IPS-18c (cell line): ENCODE data around the gene ZBTB5.

Experiments
- H3K4me3 ChIP-seq: 2 replicates; pipeline ENCODE4 v1.7.0; 2013; ENCODE audit warnings: low read depth, mild to moderate bottlenecking, low read length, moderate library complexity; ENCODE audit not compliant: insufficient read depth
- H3K9me3 ChIP-seq: one replicate; pipeline ENCODE4 v1.6.1; 2013; ENCODE audit warnings: mild to moderate bottlenecking, low read length, moderate library complexity; ENCODE audit not compliant: control insufficient read depth, insufficient read depth

ZBTB5 gene

GRCh38 chr9:37420271-37421215, 44.7 kb downstream of the ZBTB5 start:
- Histone ChIP-seq H3K4me3 (no peak overlapping the region), H3K9me3 (no peaks in the 10 kb centered on the region)

- Histone ChIP-seq H3K4me3 (no peak overlapping the region), H3K9me3 (no peaks in the 10 kb centered on the region)
These were observed 46.0 kb downstream of the ZBTB5 start for GRCh38 chr9:37419204-37419603.

DNA sequence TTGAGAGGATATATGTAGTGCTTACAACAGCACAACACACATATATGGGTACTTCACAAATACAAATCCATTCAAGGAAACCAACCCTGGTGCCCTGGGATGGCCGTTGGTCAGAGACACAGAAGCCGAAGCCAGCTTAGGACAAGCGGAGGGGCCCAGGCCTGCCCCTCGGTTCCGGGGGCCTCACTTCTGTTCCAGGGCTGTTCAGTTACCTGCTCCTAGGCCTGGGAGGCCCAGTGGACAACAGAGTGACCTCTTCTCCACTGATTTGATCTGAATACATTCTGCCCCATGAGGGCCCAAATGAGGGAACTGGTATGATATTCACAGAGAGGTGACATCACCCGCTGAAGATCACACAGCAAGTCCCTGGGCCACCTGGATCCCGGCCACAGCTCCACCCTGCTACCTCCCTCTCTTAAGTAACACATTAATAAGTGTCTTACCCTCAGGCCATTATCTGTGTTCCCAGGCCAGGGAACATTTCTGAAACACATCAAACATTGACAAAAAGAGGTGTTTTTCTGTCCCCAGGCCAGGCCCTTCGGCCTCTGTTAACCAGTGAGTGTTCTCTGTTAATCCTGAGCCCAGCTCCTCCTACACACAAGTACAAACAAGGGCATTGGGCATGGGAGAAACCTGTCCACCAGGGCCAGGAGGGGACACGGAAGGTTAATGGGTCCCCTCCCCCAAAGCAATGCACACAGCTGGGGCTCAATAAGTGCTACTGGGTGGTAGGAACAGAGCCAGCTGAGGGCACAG, 47.2 kb downstream of the ZBTB5 start:
- Histone ChIP-seq H3K9me3 (no peaks in the 10 kb centered on the region), H3K4me3 (no peak overlapping the region)

- no peaks in the 10 kb centered on the region for H3K9me3 ChIP-seq
- H3K4me3 ChIP-seq = no peak overlapping the region
These were observed 47.9 kb downstream of the ZBTB5 start for GRCh38 chr9:37417252-37417803.

GRCh38 chr9:37415011-37415719, 50.1 kb downstream of the ZBTB5 start:
- Histone ChIP-seq H3K9me3 (no peaks in the 10 kb centered on the region), H3K4me3 (no peak overlapping the region)

DNA sequence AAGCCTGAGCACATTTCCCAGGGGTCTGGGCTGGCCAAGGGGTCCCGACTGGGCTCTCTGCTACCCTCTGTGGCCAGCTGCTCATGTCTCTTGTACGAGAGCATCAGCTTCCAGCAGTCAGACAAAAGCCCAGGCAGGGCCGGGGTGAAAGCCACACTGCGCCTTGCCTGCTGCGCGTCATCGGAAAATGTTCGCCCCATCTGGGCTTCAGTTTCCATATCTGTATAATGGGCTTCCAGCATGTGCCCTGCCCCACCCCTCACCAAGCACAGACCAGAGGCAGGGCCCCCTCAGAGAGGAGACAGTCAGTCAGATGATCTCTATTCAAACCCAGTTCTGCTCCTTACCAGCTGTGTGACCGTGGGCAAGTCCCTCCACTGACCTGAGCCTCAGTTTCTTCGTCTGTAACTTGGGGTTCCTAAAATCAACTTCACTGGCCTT, 50.7 kb downstream of the ZBTB5 start:
- Histone ChIP-seq H3K9me3 (no peaks in the 10 kb centered on the region), H3K4me3 (no peak overlapping the region)

DNA sequence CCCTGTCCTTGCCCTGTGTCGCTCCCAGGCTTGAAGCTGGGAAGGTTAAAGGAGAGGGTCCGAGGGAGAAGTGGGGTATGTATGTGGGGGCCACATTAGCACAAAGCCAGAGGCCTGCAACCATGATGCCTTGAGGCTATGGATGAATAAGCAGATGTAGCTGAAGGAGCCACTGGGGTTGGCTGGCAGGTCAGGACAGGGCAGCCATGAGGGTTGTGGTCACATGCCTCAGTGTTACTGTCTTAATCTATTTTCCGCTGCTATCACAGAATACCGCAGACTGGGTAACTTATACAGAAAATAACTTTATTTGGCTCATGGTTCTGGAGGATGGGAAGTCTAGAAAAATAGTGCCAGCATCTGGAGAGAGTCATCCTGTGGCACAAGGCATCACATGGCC, 51.9 kb downstream of the ZBTB5 start:
- H3K4me3 ChIP-seq = no peak overlapping the region
- H3K9me3 ChIP-seq = no peaks in the 10 kb centered on the region

DNA sequence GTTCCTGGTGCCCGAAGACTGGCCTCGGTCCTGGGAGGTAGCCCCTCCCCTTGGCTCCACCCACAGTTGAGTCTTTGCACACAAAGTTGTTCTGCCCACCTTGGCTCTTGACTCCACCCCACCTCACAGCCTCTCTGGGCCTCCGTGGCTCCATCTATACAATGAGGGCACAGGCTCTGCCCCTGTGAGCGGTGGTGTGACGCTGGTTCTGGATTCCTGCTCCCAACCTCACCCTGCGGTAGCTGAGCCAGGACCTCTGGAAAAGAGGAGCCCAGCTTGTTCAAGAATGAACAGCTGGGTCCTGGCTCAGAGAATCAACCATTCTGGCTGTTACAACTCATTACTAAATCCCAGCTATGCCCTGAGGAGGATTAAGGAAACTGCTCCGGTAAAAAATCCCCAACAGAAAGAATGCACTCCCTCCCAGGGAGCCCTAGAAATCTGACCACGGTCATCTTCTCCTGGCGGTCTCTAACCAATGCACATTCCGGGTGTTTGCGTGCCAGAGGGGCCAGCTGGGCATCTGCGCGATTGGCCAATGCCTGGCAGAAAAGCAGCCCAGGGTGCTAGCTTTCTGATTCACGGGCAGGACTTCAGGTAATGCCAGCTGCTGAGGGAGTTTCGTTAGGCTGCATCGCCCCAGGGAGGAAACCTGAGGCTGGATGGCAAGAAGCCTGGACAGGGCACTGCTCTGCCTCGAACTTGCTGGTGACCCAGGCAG, 52.7 kb downstream of the ZBTB5 start:
- Histone ChIP-seq H3K9me3 (no peaks in the 10 kb centered on the region), H3K4me3 (no peak overlapping the region)

DNA sequence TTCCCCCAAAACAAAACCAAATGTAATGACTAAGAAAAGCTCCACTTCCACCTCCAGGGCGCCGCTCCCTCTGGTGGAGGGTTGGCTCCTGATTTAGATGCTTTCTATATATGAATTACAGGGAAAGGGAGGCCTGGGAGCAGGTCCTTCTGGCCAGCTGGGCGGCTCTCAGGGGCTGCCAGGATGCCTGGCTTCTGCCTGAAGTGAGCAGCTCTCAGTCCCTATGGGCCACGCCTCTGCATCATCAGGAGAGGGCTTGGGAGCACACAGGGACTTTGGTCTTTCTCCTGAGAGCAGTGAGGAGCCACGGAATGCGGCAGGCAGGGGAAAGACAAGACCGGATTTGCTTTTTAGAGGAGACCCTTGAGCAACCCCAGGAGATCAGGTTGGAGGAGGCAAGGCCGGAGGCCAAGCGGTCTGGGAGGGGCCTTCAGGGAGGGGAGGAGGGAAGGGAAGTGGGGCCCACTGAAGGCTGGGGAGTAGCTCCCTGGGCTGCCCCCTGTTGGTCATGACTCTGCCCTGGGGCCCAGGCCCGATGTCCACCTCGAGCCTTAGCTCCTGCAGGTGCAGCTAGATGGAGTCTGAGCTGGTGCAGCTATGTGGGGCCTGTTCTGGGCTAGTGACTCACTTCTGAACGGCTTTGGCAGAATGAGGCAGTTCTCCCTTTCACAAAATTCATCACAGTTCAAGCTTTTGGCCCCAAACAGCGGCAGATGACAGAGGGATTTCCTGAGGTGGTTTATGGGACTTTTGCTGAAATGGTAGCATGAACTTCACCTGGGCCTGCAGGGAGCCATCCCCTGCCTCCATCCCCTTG, 54.1 kb downstream of the ZBTB5 start:
- H3K9me3 ChIP-seq = no peaks in the 10 kb centered on the region
- H3K4me3 ChIP-seq = no peak overlapping the region

DNA sequence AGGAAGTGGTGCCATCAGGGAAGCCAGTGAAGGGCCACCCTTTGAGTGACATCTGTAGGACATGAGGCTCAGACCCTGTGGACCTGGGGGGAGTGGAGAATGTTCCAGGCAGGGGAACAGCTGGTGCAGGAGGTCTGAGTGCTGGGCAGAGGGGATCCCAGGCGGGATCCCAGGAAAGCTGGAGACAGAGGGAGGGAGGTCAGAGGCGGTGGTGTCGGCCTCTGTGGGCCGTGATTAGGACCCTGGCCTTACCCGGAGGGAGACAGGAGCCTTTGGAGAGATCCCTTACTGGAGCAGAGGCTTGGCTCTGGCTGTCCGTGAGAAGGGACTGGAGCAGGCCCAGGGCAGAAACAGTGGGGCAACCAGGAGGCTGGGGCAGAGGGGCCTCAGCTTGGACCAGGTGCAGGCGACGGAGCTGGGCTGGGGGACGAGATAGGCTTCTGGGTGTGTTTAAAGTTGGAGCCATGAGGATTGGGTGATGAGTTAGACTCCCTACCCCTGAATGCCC, 54.8 kb downstream of the ZBTB5 start:
- no peaks in the 10 kb centered on the region for H3K9me3 ChIP-seq
- H3K4me3 ChIP-seq = no peak overlapping the region

- no peaks in the 10 kb centered on the region for H3K9me3 ChIP-seq
- H3K4me3 ChIP-seq = no peak overlapping the region
These were observed 56.1 kb downstream of the ZBTB5 start for GRCh38 chr9:37408933-37409710.

DNA sequence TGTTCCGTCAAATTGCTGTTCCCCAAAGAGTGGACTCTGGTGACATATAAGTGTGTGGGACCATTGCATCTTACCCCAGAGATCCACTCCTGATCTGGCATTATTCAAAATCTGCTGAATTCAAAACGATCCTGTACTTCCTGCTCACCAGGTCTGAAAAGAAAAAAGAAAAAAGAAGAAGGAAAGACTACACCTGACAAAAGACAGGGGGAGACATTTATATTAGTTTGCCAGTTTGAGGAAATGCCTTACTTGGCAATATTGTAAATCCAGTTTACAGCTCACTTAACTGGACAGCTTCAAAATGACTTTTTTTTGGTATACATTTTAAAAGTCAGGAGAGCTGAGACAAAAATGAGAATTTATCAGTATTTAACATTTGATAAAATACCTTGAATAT, 57.8 kb downstream of the ZBTB5 start:
- Histone ChIP-seq H3K9me3 (no peaks in the 10 kb centered on the region), H3K4me3 (no peak overlapping the region)

DNA sequence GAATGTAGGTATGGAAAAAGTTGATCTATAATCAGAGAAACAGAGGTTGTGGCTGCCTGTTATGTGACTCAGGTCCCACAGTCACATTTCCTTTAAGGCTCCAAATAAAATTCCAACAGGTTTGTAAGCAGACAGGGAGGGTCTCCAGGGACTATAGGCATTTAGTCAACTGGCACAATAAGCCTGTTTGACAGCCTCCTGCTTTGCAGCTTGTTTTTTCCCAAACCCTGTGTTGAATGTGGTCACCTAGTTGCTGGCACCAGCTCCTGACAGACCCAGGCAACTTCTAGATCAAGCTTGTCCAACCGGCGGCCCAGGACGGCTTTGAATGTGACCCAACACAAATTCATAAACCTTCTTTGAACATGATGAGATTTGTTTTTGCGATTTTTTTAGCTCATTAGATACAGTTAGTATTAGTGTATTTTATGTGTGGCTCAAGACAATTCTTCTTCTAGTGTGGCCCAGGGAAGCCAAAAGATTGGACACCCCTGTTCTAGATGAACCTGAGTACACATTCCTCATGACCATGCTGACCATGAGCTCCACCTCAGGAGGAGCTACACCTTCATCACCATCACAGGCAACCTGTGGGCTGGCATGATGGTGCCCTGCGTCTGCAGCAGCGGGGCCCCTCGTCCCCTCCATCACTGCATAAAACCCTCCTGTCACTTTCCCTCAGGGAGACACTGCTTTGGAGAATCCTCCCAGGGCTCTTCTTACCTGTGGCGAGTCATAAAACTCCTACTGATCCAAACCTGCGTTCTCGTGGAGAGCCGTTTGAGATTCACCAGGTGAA, 58.4 kb downstream of the ZBTB5 start:
- H3K4me3 ChIP-seq = no peak overlapping the region

DNA sequence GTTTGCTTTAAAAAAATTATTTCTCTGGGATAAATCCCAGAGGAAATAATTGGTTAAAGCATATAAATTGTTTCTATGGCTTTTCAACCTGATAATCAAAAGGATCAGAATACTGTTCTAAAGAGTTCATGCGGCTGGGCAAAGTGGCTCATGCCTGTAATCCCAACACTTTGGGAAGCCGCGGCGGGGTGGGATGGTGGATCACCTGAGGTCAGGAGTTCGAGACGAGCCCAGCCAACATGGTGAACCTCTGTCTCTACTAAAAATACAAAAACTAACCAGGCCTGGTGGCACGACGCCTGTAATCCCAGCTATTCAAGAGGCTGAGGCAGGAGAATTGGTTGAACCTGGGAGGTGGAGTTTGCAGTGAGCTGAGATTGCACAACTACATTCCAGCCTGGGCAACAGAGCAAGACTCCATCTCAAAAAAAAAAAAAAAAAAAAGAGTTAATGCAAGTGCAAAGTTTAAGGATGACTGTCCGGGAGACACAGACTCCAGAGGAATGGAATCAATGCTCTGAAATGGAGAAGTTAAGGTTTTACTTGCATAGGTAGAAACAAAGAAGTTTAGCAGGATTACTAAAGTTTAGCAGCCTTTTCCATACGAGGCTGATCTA, 59.4 kb downstream of the ZBTB5 start:
- H3K9me3 ChIP-seq = no peaks in the 10 kb centered on the region
- H3K4me3 ChIP-seq = no peak overlapping the region

More for the DNA sequence above, 58.4 kb downstream of the ZBTB5 start:
- H3K9me3 ChIP-seq = no peaks in the 10 kb centered on the region
